PC-3 (cell line): ENCODE data around the gene HOXD10.

ENCODE experiments used
- CTCF ChIP-seq: fragments of 300-600 bp; sonication (generic); conservative IDR thresholded peaks from 2 replicates; pipeline ENCODE4 v1.5.1; 2017; ENCODE audit warnings: antibody characterized with exemption, low read depth, mild to moderate bottlenecking, low read length
- EZH2 ChIP-seq: fragments of 300-600 bp; sonication (generic); IDR thresholded peaks from one replicate; pipeline ENCODE4 v1.6.1; 2017; ENCODE audit warnings: antibody characterized with exemption, mild to moderate bottlenecking, low read length; ENCODE audit not compliant: unreplicated experiment
- EZH2phosphoT487 ChIP-seq: fragments of 300-600 bp; sonication (generic); IDR thresholded peaks from 2 replicates; pipeline ENCODE4 v1.6.1; 2018; ENCODE audit warnings: mild to moderate bottlenecking, antibody characterized with exemption, low read length, borderline replicate concordance

DNA sequence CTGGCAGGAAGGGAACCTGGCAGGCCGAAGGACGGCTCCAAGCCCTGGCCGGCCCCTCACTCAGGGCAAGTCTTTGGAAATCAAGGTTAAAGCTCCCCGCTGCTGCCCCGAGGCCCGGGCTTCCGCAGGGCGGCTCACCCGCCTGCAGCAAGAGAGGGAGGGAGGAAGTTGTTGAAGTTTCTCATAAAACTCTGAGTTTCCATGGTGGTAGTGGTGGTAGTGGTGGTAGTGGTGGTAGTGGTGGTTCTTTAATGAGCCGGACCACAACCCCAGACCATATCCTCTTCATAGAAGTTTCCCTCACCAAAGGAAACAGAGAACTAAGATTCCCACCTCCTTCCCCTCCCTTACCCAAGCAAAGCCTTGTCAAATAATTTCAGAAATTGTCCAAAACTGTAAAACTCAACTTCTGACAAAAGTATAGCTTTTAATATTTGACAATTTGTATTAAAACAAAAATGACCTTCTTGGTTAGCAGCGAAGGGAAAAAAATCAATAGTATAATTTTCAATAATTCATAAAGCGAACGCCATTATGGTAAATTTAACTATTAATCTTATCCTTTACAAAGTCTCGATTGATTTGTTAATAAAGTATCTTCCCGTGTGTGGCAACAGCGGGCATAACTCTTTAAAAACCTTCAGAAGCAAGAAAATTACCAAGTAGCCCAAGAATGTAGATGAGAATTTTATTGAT, 1.5 kb upstream of the HOXD10 start:
- TF ChIP-seq CTCF: no peak
- no peak for TF ChIP-seq EZH2
- no peak for TF ChIP-seq EZH2phosphoT487
